ENCODE data around the gene ANKLE2.
"Not testable (repeated sequence)": the region's sequence is repeated elsewhere in the genome, so short reads cannot be mapped to it uniquely, and the experiment has no call there.

The ANKLE2 gene

DNA sequence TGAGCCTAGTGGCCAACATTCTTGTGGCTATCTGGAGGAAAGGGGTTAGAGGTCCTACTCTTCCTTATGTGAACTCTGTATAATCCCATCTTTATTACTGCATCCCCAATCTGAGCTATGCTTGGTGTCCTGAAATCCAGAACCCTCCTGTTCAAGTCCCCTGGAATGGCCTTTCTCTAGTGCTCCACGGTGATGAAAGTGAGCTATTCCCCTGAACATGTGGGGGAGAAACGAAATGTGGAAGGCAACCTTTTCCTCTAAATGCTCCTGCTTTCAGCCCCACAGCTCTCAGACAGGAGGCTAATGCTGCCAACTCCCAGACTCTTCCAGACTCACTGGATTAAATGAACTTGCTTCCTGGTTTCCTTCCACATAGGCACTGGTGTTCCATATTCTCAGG lies 53.5 kb downstream of the ANKLE2 start:
- TF ChIP-seq, protein P1, sequence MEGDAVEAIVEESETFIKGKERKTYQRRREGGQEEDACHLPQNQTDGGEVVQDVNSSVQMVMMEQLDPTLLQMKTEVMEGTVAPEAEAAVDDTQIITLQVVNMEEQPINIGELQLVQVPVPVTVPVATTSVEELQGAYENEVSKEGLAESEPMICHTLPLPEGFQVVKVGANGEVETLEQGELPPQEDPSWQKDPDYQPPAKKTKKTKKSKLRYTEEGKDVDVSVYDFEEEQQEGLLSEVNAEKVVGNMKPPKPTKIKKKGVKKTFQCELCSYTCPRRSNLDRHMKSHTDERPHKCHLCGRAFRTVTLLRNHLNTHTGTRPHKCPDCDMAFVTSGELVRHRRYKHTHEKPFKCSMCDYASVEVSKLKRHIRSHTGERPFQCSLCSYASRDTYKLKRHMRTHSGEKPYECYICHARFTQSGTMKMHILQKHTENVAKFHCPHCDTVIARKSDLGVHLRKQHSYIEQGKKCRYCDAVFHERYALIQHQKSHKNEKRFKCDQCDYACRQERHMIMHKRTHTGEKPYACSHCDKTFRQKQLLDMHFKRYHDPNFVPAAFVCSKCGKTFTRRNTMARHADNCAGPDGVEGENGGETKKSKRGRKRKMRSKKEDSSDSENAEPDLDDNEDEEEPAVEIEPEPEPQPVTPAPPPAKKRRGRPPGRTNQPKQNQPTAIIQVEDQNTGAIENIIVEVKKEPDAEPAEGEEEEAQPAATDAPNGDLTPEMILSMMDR (conservative IDR thresholded peaks at IDR 0.05; ENCODE audit: low read depth, low read length) = no peak
- DNase-seq (ENCODE audit: low read depth) = no peak

DNA sequence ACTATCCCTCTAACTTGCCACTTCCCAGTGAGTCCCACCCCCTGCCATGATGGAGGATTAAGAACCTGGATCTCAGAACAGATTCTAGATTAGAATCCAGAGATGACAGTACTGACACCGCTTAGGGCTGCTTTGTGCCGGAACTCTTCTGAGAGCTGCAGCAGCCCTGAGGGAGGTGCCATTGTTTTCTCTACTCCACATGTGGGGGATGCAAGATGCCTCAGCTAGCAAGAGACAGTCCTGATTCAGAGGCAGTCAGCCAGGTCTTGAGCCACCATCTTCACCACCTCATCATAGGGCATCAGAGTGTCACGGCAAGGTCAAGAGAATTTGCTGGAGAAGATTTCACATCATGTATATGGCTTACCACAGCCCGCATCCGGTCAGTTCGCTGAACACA lies 54.4 kb downstream of the ANKLE2 start:
- TF ChIP-seq, protein P1 (conservative IDR thresholded peaks at IDR 0.05; ENCODE audit: low read depth, low read length) = no peak
- no peak overlapping the region for H3K4me3 ChIP-seq (ENCODE audit: low read depth, low read length)
- DNase-seq (ENCODE audit: low read depth) = no peak

More for the DNA sequence above, 53.5 kb downstream of the ANKLE2 start:
- no peak overlapping the region for H3K4me3 ChIP-seq (ENCODE audit: low read depth, low read length)

DNA sequence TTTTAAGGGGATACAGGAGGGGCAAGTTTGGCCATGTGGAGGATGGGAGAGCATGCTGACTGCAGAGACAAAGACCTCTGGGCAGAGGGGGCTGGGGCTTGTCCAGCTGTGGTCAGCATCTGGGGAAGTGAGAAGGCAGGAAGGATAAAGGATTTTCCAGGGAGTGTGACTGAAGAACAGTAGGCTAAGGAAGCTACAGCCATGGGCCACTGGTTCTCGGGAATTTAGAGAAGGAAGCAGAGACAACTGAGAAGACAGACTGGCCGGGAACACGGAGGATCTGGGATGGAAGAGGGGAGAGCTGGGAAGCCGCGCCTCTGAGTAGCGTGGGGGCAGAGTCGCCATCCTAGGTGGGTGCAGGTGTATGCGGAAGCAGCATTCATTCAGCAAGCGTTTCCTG lies 58.0 kb downstream of the ANKLE2 start:
- H3K4me3 ChIP-seq (ENCODE audit: low read depth, low read length) = no peak overlapping the region
- TF ChIP-seq, protein P1 (conservative IDR thresholded peaks at IDR 0.05; ENCODE audit: low read depth, low read length) = no peak
- DNase-seq (ENCODE audit: low read depth) = no peak

- TF ChIP-seq, protein P1 (conservative IDR thresholded peaks at IDR 0.05; ENCODE audit: low read depth, low read length) = peak; percentile 10
- no peak for DNase-seq (ENCODE audit: low read depth)
- H3K4me3 ChIP-seq (ENCODE audit: low read depth, low read length) = no peak overlapping the region
These were observed 59.0 kb downstream of the ANKLE2 start for GRCh38 chr12:132702640-132703039.

DNA sequence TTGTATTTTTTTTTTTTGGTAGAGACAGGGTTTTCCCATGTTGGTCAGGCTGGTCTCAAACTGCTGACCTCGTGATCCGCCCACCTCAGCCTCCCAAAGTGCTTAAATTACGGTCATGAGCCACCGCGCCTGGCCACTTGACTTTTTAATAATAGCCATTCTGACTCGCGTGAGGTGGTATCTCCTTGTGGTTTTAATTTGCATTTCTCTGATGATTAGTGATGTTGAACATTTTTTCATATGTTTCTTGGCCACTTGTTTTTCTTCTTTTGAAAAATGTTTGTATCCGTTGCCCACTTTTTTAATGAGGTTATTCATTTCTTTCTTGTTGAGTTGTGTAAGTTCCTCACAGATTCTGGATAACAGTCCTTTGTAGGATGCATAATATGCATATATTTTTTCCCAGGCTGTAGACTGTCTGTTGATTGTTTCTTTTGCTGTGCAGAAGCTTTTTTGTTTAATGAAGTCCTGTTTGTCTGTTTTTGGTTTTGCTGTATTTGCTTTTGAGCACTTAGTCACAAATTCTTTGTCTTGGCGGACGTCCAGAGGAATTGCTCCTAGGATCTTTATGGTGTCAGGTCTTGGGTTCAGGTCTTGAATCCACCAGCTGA lies 61.3 kb downstream of the ANKLE2 start:
- no peak overlapping the region for H3K4me3 ChIP-seq (ENCODE audit: low read depth, low read length)
- DNase-seq (ENCODE audit: low read depth) = peak; percentile 67
- TF ChIP-seq, protein P1 (conservative IDR thresholded peaks at IDR 0.05; ENCODE audit: low read depth, low read length) = no peak

DNA sequence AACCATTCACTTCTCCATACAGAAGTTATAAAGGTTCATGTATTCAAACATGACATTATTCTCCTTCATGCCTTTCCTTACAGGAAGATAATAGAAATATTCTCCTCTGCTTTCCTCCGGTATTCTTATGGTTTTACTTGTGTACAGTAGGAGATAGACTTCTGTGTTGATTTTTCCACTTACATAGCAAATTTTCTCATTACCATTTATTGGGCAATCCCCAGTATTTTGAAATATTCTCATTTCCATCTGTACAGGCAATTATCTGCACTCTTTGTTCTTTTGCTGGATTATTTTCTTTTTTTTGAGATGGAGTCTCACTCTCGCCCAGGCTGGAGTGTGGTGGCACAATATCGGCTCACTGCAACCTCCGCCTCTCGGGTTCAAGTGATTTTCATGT lies 63.3 kb downstream of the ANKLE2 start:
- no peak overlapping the region for H3K4me3 ChIP-seq (ENCODE audit: low read depth, low read length)
- TF ChIP-seq, protein P1 (conservative IDR thresholded peaks at IDR 0.05; ENCODE audit: low read depth, low read length) = no peak
- peak; percentile 20 for DNase-seq (ENCODE audit: low read depth)

GRCh38 chr12:132695431-132695830 lies 66.2 kb downstream of the ANKLE2 start:
- H3K4me3 ChIP-seq (ENCODE audit: low read depth, low read length) = no peak overlapping the region
- TF ChIP-seq, protein P1 (conservative IDR thresholded peaks at IDR 0.05; ENCODE audit: low read depth, low read length) = no peak
- no peak for DNase-seq (ENCODE audit: low read depth)

DNA sequence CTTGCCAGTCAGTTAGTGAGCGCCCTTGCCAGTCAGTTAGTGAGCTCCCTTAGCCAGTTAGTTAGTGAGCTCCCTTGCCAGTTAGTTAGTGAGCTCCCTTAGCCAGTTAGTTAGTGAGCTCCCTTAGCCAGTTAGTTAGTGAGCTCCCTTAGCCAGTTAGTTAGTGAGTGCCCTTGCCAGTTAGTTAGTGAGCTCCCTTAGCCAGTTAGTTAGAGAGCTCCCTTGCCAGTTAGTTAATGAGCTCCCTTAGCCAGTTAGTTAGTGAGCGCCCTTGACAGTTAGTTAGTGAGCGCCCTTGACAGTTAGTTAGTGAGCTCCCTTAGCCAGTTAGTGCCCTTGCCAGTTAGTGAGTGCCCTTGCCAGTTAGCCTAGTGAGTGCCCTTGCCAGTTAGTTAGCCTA lies 66.7 kb downstream of the ANKLE2 start:
- not testable (repeated sequence) for DNase-seq (ENCODE audit: low read depth); H3K4me3 ChIP-seq (ENCODE audit: low read depth, low read length)

GRCh38 chr12:132692030-132692429 lies 69.6 kb downstream of the ANKLE2 start:
- not testable (repeated sequence) for H3K4me3 ChIP-seq (ENCODE audit: low read depth, low read length); DNase-seq (ENCODE audit: low read depth)
